HL-60 (cell line): ENCODE results near the gene FZD4.

Experiments used
- CTCF ChIP-seq: IDR thresholded peaks from one replicate; pipeline ENCODE4 v1.5.1; 2011; ENCODE audit warnings: low read length, control low read depth, inconsistent platforms; ENCODE audit not compliant: insufficient read depth
- GABPA ChIP-seq: IDR thresholded peaks from 2 replicates; pipeline ENCODE4 v1.6.1; 2012; ENCODE audit warnings: low read depth
- POLR2AphosphoS5 ChIP-seq: IDR thresholded peaks from 2 replicates; pipeline ENCODE4 v1.6.1; 2012; ENCODE audit warnings: low read depth
- REST ChIP-seq: IDR thresholded peaks from 2 replicates; pipeline ENCODE4 v1.6.1; 2012; ENCODE audit warnings: low read depth; ENCODE audit not compliant: insufficient replicate concordance
- SPI1 ChIP-seq: IDR thresholded peaks from 2 replicates; pipeline ENCODE4 v1.6.1; 2012; ENCODE audit warnings: low read depth, mild to moderate bottlenecking, borderline replicate concordance

DNA sequence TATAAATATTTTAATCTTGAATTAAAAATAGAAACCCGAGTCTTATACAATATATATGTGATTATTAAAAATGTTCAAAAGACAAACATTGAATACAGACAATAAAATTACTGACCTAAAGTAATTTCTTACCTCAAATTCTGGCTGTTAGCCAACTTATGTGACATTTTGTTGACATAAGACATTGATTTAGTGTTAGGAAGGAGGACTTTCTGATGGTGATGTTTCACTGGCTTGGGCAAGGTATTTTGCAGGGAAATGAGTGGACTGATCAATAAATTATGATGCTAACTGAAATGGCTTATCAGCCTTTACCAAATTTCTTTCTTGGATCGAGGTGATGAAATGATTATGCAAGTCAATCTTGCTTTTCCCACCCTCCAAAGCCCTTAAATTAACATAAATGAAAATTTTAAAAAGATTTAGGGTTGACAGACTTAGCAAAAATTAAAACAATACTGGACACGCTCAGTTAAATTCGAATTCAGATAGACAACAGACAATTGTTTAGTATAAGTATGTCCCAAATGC is 33.2 kb upstream of the FZD4 start:
- TF ChIP-seq CTCF: no peak
- no peak for TF ChIP-seq POLR2AphosphoS5
- TF ChIP-seq REST: no peak
- no peak for TF ChIP-seq GABPA
- no peak for TF ChIP-seq SPI1
